Measurements from ENCODE around the gene THOC5. TPM values are rescaled to one million over a fixed set of nuclear protein-coding genes. Genes with fewer than 3 reads are reported as not detected.

The THOC5 gene
- total RNA-seq, 1 donor from 2014 or later: 34.4 TPM

GRCh38 chr22:29480512-29481264, 72.9 kb downstream of the THOC5 start:
- H3K27me3 ChIP-seq (ENCODE audit: low read depth): peaks cover 58% of the 10 kb centered on the region
- H3K4me3 ChIP-seq: peak overlapping the region; percentile 29

DNA sequence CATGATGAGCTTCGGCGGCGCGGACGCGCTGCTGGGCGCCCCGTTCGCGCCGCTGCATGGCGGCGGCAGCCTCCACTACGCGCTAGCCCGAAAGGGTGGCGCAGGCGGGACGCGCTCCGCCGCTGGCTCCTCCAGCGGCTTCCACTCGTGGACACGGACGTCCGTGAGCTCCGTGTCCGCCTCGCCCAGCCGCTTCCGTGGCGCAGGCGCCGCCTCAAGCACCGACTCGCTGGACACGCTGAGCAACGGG, 73.4 kb downstream of the THOC5 start:
- H3K9me3 ChIP-seq: no peaks in the 10 kb centered on the region
- no peak overlapping the region for H3K27ac ChIP-seq
- no peak for ATAC-seq
- peaks cover 58% of the 10 kb centered on the region for H3K27me3 ChIP-seq (ENCODE audit: low read depth)
- no peaks in the 10 kb centered on the region for H3K36me3 ChIP-seq
- DNase-seq: no peak
- peaks cover 13% of the 10 kb centered on the region for H3K4me1 ChIP-seq
- H3K4me3 ChIP-seq: peak overlapping the region; percentile 29
- intact Hi-C loops (cut with DNase I): no loop called here
- TF ChIP-seq, protein P1, sequence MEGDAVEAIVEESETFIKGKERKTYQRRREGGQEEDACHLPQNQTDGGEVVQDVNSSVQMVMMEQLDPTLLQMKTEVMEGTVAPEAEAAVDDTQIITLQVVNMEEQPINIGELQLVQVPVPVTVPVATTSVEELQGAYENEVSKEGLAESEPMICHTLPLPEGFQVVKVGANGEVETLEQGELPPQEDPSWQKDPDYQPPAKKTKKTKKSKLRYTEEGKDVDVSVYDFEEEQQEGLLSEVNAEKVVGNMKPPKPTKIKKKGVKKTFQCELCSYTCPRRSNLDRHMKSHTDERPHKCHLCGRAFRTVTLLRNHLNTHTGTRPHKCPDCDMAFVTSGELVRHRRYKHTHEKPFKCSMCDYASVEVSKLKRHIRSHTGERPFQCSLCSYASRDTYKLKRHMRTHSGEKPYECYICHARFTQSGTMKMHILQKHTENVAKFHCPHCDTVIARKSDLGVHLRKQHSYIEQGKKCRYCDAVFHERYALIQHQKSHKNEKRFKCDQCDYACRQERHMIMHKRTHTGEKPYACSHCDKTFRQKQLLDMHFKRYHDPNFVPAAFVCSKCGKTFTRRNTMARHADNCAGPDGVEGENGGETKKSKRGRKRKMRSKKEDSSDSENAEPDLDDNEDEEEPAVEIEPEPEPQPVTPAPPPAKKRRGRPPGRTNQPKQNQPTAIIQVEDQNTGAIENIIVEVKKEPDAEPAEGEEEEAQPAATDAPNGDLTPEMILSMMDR (IDR thresholded peaks at IDR 0.05): no peak

More at GRCh38 chr22:29480512-29481264, 72.9 kb downstream of the THOC5 start:
- ATAC-seq (peak; percentile 52 to 56), DNase-seq (peak; percentile 59)
- intact Hi-C loops (cut with DNase I): no loop called here
- Histone ChIP-seq H3K36me3 (no peaks in the 10 kb centered on the region), H3K27ac (no peak overlapping the region), H3K9me3 (no peaks in the 10 kb centered on the region), H3K4me1 (peaks cover 13% of the 10 kb centered on the region)
- TF ChIP-seq, protein P1 (IDR thresholded peaks at IDR 0.05): peak; percentile 11

GRCh38 chr22:29479417-29480261, 73.9 kb downstream of the THOC5 start, which contains the start of gene NEFH:
TSS of gene NEFH (plus strand) at chr22:29480218. CDS start at chr22:29480263, 45 bp downstream.
- Histone ChIP-seq H3K27ac (no peak within 1 kb of the TSS), H3K4me3 (peak within 1 kb of the TSS; percentile 29), H3K4me1 (peaks cover 13% of the 10 kb centered on the region), H3K36me3 (no peaks in the 10 kb centered on the region), H3K27me3 (ENCODE audit: low read depth) (peaks cover 58% of the 10 kb centered on the region), H3K9me3 (no peaks in the 10 kb centered on the region)
- DNase-seq: no peak
- peak in 1 of 2 donors; percentile 12 for ATAC-seq
- intact Hi-C loops (cut with DNase I): no loop called here
- TF ChIP-seq, protein P1 (IDR thresholded peaks at IDR 0.05): no peak

DNA sequence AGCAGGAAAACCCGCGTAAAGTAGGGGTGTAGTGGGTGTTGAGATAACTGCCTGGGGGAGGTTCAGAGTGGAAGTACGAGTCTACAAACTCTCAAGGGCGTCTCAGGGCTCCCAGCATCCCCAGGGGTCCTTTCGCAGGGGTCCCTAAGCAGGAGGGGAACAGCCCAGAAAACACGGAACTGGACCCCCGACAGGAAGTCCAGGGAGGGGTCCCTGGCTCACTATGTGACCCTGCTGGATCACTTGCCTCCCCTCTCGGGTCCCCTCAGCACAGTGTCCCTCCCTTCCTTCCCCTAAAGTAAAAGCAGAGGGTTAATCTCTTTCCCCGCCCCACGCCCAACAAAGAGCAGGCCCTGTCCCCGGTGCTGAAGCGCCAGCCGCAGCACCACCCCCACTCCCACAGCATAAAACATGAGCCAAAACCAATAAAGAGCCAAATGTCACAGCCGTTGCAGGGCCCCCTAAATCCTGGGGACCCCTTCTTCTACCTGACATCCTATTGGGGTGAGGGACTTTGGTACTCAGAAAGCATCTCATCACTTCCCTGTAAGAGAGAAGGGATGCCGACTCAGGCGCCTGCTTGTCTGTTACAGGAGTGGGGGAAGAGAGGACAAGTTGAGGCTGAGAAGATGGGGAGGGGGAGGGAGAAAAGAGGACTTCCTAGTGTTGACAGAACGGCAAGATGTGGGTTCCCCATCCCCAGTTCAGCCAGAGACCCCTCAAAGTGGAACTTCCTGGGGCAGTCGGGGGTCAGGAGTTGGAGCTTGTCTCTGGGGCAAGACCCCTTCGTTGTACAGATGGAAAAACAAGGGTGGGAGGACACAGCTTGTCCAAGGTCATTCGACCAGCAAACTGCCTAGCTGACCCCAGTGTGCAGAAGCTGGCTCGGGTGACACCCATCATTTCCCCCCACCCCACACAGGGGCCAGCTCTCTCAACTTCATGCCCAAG, 75.0 kb downstream of the THOC5 start:
- intact Hi-C loops (cut with DNase I): no loop called here
- Histone ChIP-seq H3K27me3 (ENCODE audit: low read depth) (peaks cover 58% of the 10 kb centered on the region), H3K4me3 (no peak overlapping the region), H3K9me3 (no peaks in the 10 kb centered on the region), H3K27ac (no peak overlapping the region), H3K4me1 (peaks cover 13% of the 10 kb centered on the region), H3K36me3 (no peaks in the 10 kb centered on the region)
- no peak for DNase-seq
- TF ChIP-seq, protein P1 (IDR thresholded peaks at IDR 0.05): no peak
- no peak for ATAC-seq

DNA sequence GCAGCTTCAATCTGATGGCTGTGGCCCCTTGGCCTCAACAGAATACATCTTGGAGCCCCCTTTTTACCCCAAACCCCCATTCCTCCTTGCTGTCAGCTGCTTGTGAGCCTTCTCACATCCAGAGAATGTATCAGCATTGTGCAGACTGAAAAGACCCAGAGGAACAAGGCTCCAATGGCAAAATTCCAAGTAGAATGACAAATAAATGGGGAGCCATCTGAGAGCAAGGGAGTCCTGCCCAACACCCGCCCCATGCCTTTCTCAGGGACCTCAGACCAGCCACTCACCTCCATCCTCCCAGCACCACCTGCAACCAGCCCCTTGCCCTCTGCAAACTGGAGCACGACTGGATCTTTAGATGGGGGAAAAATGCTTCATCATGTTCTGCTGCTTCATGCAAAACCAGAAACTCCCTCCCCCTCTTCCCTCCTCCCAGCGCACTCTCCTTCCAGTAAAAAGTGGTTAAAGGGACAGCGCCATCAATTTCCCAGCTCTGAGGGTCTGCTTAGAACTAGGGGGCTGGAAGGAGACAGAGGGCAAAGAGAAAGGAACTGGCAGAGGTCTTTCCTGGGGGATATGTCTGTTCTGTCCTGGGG, 75.7 kb downstream of the THOC5 start:
- TF ChIP-seq, protein P1 (IDR thresholded peaks at IDR 0.05): no peak
- Histone ChIP-seq H3K36me3 (no peaks in the 10 kb centered on the region), H3K27ac (no peak overlapping the region), H3K4me1 (peaks cover 13% of the 10 kb centered on the region), H3K9me3 (no peaks in the 10 kb centered on the region), H3K4me3 (no peak overlapping the region), H3K27me3 (ENCODE audit: low read depth) (peaks cover 53% of the 10 kb centered on the region)
- no peak for DNase-seq
- no peak for ATAC-seq
- intact Hi-C loops (cut with DNase I): no loop called here
